Testis (tissue), 3 donors: ENCODE results near the gene FAF1. TPM values are rescaled to one million over a fixed set of nuclear protein-coding genes. Genes with fewer than 3 reads are reported as not detected.

Experiments used
- DNase-seq: peaks from one replicate; pipeline ENCODE4 v3.0.0-alpha.2; 2019
- H3K27ac ChIP-seq, 2 donors: fragments of 200-600 bp; sonication (generic); one replicate each; pipeline ENCODE4 v1.5.1; 2019
- H3K27me3 ChIP-seq: fragments of 200-600 bp; sonication (generic); one replicate; pipeline ENCODE4 v1.5.1; 2019
- H3K36me3 ChIP-seq: fragments of 200-600 bp; sonication (generic); one replicate; pipeline ENCODE4 v1.5.1; 2017; ENCODE audit warnings: low read depth; ENCODE audit errors: missing control alignments
- H3K4me1 ChIP-seq: fragments of 200-600 bp; sonication (generic); one replicate; pipeline ENCODE4 v1.5.1; 2019
- H3K4me3 ChIP-seq, 2 donors: fragments of 200-600 bp; sonication (generic); one replicate each; pipeline ENCODE4 v1.5.1; 2017 to 2019
- H3K9me3 ChIP-seq: fragments of 200-600 bp; sonication (generic); one replicate; pipeline ENCODE4 v1.5.1; 2017
- POLR2A ChIP-seq: fragments of 450-650 bp; IDR thresholded peaks from one replicate; pipeline ENCODE4 v1.6.1; 2017; ENCODE audit warnings: antibody characterized with exemption, mild to moderate bottlenecking, moderate library complexity
- WGBS, 2 donors: methylation state at CpG; one replicate each; pipeline ENCODE4 v1.1.5; 2018; 5-methylcytosine and 5-hydroxymethylcytosine counted together
- intact Hi-C: fragments of 100-400 bp; cut with DNase I; formaldehyde crosslinking; loops from one replicate; pipeline ENCODE4 v1.15.1; 2023; ENCODE audit warnings: low total_unique reads
- polyA plus RNA-seq: library from polyadenylated mRNA; stranded (reverse); fragments of 350-450 nt; fragmentation: Illumina TruSeq; extraction: RNeasy Lipid Tissue Mini Kit (QIAGEN cat#74804); gene quantifications from one replicate; pipeline ENCODE4 v1.2.3, GENCODE V29; 2014; ENCODE audit warnings: low read depth, low replicate concordance; ENCODE audit not compliant: insufficient read depth
- total RNA-seq, 2 donors: library from RNA; depleted of rRNA; stranded (reverse); fragments of >200 nt; gene quantifications; one replicate each; pipeline ENCODE4 v1.2.3, GENCODE V29; 2016
- TF ChIP-seq, protein P1 (sequence below), 3 experiments: fragments of 450-650 bp in 2 of 3; fragments of 200-600 bp in 1 of 3; sonication (generic) in 1 of 3; IDR thresholded peaks; one replicate each; pipeline ENCODE4 v1.5.1; 2016 to 2019; ENCODE audit warnings: antibody characterized with exemption in 3 of 3, mild to moderate bottlenecking in 2 of 3, moderate library complexity in 1 of 3

The FAF1 gene
- total and polyA plus RNA-seq, 3 donors from 2014 or later, result 46.5 to 236 (median 61.6) TPM

DNA sequence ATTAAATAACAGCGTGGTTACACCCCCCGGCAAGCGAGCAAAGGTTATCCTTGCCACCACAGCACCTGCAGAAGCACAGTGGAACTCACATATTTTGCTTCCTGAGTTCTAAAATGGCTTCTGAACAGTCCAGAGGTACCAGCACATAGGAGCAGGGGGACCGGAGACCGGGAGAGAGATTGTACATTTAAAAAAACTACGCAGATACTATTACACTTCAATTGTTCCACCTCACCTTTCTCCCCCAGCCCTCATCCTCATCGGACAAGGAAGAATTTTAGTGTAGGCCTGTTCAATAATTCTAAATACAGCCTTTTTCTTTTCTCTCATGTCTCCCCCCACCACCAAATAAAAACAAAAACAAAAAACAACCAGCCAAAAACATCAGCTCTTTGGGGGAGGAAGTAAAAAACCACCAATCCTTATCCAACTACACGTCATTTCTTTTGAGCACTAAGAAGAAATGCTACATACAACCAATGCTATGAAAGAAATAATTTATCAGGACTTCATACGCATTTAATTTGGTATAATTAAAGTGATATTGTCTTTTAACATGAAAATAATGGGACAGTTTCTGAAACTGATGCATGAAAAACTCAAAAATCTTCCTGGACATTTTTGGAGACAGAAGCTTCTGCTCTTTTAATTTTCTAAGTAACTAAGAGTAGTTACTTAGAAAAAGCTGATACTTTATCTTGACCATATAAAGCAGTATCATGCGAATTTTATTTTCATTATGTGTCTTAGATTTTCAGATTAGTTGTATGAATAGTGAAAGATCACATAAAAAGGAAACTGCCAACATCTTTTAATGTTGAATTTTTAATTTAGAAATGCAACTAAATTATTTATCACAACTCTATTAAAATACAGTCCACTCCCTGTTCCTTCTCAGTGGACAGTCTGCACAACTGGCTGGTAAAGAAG, 19.1 kb upstream of the FAF1 start:
- Histone ChIP-seq H3K27ac (peak overlapping the region; percentile 95 to 97), H3K36me3 (no peaks in the 10 kb centered on the region), H3K27me3 (no peaks in the 10 kb centered on the region), H3K4me1 (no peaks in the 10 kb centered on the region), H3K9me3 (no peaks in the 10 kb centered on the region), H3K4me3 (peak overlapping the region; percentile 69 to 85)
- peak; percentile 25 for DNase-seq
- intact Hi-C loops, result no loop called here
- TF ChIP-seq, protein P1, sequence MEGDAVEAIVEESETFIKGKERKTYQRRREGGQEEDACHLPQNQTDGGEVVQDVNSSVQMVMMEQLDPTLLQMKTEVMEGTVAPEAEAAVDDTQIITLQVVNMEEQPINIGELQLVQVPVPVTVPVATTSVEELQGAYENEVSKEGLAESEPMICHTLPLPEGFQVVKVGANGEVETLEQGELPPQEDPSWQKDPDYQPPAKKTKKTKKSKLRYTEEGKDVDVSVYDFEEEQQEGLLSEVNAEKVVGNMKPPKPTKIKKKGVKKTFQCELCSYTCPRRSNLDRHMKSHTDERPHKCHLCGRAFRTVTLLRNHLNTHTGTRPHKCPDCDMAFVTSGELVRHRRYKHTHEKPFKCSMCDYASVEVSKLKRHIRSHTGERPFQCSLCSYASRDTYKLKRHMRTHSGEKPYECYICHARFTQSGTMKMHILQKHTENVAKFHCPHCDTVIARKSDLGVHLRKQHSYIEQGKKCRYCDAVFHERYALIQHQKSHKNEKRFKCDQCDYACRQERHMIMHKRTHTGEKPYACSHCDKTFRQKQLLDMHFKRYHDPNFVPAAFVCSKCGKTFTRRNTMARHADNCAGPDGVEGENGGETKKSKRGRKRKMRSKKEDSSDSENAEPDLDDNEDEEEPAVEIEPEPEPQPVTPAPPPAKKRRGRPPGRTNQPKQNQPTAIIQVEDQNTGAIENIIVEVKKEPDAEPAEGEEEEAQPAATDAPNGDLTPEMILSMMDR (IDR thresholded peaks at IDR 0.05), result no peak
- TF ChIP-seq POLR2A, result no peak
- 13 to 15% methylated on average over 10 of the region's 10 CpGs for WGBS, 2 donors

DNA sequence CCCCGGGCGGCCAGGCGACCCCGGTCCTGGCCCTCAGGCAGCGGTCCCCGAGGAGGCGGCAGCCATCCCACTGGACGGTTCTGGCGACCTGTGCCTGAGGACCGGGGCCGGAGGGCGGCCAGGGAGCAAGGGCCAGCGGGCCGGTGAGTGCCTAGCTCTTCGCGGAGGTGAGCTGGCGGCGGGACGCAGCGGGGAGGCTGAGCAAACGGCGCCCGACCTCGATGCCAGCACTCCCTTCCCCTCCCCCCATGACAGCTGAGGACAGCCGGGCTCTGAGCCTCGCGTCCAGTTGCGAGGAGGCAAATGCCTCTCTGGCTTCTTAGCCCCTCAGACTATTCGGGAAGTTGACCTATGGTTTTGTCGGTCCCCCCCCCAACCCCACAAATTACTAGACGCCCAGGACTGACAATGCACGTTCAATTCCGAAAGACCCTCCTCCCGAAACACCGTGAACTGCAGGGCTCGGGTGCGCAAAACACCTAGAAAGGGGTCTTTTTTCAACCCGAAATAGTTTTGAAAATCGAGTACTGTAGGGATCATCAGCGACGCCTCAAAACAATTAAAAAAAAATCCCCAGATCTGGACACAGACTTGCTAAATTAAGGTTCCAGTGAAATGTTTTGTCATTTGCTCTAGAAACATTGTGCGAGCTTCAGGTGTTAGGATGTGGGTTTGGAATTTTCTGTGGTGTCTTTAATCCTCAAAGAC, 18.2 kb upstream of the FAF1 start:
- no peak for TF ChIP-seq POLR2A
- TF ChIP-seq, protein P1 (IDR thresholded peaks at IDR 0.05), result no peak
- H3K36me3 ChIP-seq, result no peaks in the 10 kb centered on the region
- intact Hi-C loops, result no loop called here
- H3K9me3 ChIP-seq, result no peaks in the 10 kb centered on the region
- DNase-seq, result peak; percentile 56
- H3K27ac ChIP-seq, result peak overlapping the region; percentile 95 to 97
- peak overlapping the region; percentile 69 to 85 for H3K4me3 ChIP-seq
- no peaks in the 10 kb centered on the region for H3K4me1 ChIP-seq
- no peaks in the 10 kb centered on the region for H3K27me3 ChIP-seq
- 1 to 3% methylated on average over 14 to 40 of the region's 42 CpGs for WGBS, 2 donors

DNA sequence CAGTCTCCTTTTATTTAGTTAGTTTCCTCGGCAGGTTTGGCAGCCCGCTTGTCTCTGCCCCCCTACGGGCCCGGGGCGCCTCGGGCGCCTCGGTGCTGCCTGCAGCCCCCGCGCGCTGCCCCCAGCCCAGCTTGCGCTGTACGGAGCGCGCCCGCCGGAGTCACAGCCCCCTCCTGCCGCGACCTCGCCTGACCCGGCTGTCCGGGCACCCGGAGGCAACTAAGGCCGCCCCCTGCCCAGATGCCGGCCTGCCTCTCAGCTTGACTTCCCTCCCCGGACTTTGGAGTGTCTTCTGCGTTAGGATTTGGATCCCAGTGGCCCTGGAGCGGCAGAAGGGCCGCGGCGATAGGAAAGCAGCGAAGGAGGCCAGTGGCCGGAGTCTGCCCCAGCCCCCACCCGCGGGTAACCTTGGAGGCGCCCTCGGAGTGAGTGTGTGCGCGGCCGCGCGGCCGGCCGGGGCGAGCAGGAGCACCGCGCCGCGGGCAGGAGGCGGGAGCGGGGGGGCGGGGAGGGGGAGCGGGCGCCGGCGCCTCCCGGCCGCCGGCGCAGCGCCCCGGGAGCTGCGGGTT, 17.6 kb upstream of the FAF1 start:
- no peaks in the 10 kb centered on the region for H3K9me3 ChIP-seq
- H3K4me1 ChIP-seq, result no peaks in the 10 kb centered on the region
- no peaks in the 10 kb centered on the region for H3K36me3 ChIP-seq
- DNase-seq, result peak; percentile 53
- peak overlapping the region; percentile 69 to 85 for H3K4me3 ChIP-seq
- peak overlapping the region; percentile 95 to 97 for H3K27ac ChIP-seq
- intact Hi-C loops, result no loop called here
- no peak for TF ChIP-seq POLR2A
- TF ChIP-seq, protein P1 (IDR thresholded peaks at IDR 0.05), result no peak
- no peaks in the 10 kb centered on the region for H3K27me3 ChIP-seq
- 1 to 2% methylated on average over 12 to 53 of the region's 63 CpGs for WGBS, 2 donors

DNA sequence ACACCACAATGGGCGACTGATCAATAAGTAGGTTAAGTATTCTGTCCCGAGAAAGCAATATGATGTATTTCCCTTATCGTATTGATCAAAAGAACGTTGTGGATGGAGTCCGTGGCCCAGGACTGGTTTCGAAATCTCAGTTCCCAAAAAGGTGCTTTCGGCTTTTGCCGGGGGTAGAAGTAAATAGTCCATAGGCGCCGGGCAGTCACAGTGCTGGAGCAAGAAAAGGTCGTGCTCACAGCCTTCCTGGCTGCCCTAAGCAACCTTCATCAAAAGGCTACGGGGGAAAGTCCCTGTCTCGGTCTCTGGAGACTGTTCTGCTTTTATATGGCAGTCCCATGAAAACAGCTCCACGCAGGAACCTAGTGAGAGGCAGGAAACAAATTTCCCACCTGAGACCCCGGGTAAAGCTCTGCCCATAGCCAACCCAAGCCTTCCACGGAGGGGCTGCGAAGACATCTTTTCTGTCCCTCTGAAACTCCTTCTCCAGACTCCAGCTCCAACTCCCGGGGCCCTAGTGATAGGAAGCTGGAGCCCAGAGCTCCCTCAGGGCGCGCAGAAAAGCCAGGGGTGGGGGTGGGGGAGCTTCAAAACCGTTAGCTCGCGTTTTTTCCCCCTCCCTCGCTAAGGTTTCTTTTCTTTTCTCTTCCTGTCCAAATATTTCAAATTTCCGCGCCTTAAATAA, 17.0 kb upstream of the FAF1 start:
- H3K4me3 ChIP-seq, result peak overlapping the region; percentile 69 to 85
- H3K27me3 ChIP-seq, result no peaks in the 10 kb centered on the region
- H3K27ac ChIP-seq, result peak overlapping the region; percentile 95 to 97
- WGBS, 2 donors, result 2 to 6% methylated on average over 26 of the region's 26 CpGs
- no peaks in the 10 kb centered on the region for H3K4me1 ChIP-seq
- intact Hi-C loops, result no loop called here
- H3K9me3 ChIP-seq, result no peaks in the 10 kb centered on the region
- no peaks in the 10 kb centered on the region for H3K36me3 ChIP-seq
- peak; percentile 37 for DNase-seq
- TF ChIP-seq, protein P1 (IDR thresholded peaks at IDR 0.05), result peak in 1 of 3 experiments; percentile 2
- TF ChIP-seq POLR2A, result no peak
